H1 (cell line): ENCODE data around the gene PEX26. TPM values are rescaled to one million over a fixed set of nuclear protein-coding genes. Genes with fewer than 3 reads are reported as not detected.

ENCODE experiments used
- CTCF ChIA-PET: fragments of 300-600 bp; sonication (Branson Sonifier 250); formaldehyde crosslinking; loops from one replicate; lab custom pipeline; 2021; ENCODE audit not compliant: partially characterized antibody; lab: Charles Lee
- POLR2A ChIA-PET: fragments of 300-600 bp; sonication (Branson Sonifier 250); formaldehyde crosslinking; loops from one replicate; lab custom pipeline; 2021; ENCODE audit warnings: inconsistent platforms; ENCODE audit not compliant: partially characterized antibody; lab: Charles Lee
- DNase-seq, 2 experiments: peaks; one replicate each; pipeline versions ENCODE4 v3.0.0 to v3.0.0-alpha.2; 2010 to 2022; ENCODE audit warnings: low spot score in 2 of 2, low read depth in 1 of 2, mixed read lengths in 1 of 2
- FAIRE-seq: peaks from 2 replicates; lab custom pipeline; 2011; peaks lifted over from hg19 to GRCh38; lab: Jason Lieb, UNC
- H2AFZ ChIP-seq: 2 replicates; pipeline ENCODE4 v1.8.1; 2012; ENCODE audit warnings: low read length, inconsistent platforms
- H2AK5ac ChIP-seq: 2 replicates; pipeline ENCODE4 v1.6.1; 2013; ENCODE audit warnings: low read depth, low read length
- H2BK120ac ChIP-seq: replicated peaks from 2 replicates; pipeline ENCODE3; 2013; ENCODE audit warnings: low read depth, low read length, inconsistent platforms
- H2BK12ac ChIP-seq: 2 replicates; pipeline ENCODE4 v1.6.1; 2013; ENCODE audit warnings: low read depth, low read length
- H2BK15ac ChIP-seq: 2 replicates; pipeline ENCODE4 v1.6.1; 2013; ENCODE audit warnings: low read length
- H2BK20ac ChIP-seq: 2 replicates; pipeline ENCODE4 v1.6.1; 2013; ENCODE audit warnings: low read length
- H2BK5ac ChIP-seq: 2 replicates; pipeline ENCODE4 v1.6.1; 2013; ENCODE audit warnings: low read depth, low read length
- H3K14ac ChIP-seq: 2 replicates; pipeline ENCODE4 v1.6.1; 2013; ENCODE audit warnings: inconsistent platforms; ENCODE audit not compliant: insufficient read length
- H3K18ac ChIP-seq: 2 replicates; pipeline ENCODE4 v1.6.1; 2013; ENCODE audit warnings: low read length; ENCODE audit errors: extremely low read depth
- H3K23ac ChIP-seq: 2 replicates; pipeline ENCODE4 v1.6.1; 2013; ENCODE audit warnings: inconsistent platforms; ENCODE audit not compliant: insufficient read length
- H3K23me2 ChIP-seq: 2 replicates; pipeline ENCODE4 v1.6.1; 2013; ENCODE audit warnings: low read depth, low read length
- H3K27ac ChIP-seq: 2 replicates; pipeline ENCODE4 v1.6.1; 2011; ENCODE audit warnings: low read depth, low read length, inconsistent platforms
- H3K27me3 ChIP-seq, 4 experiments: replicated peaks in 1 of 4; 1 replicate in 1 of 4; 2 replicates in 3 of 4; pipeline versions ENCODE4 v1.6.1 to v1.8.1; 2011 to 2013; ENCODE audit warnings: low read length in 3 of 4, mild to moderate bottlenecking in 3 of 4, inconsistent platforms in 2 of 4, mixed read lengths in 2 of 4, moderate library complexity in 1 of 4; ENCODE audit not compliant: control insufficient read depth in 3 of 4, insufficient read depth in 3 of 4; ENCODE audit errors: extremely low read depth in 1 of 4
- H3K36me3 ChIP-seq, 4 experiments: 2 replicates each; pipeline versions ENCODE4 v1.6.1 to v1.8.1; 2011 to 2013; ENCODE audit warnings: mild to moderate bottlenecking in 4 of 4, low read length in 3 of 4, moderate library complexity in 2 of 4, control low read depth in 1 of 4, inconsistent platforms in 1 of 4; ENCODE audit not compliant: insufficient read depth in 4 of 4, control insufficient read depth in 2 of 4
- H3K4ac ChIP-seq: replicated peaks from 2 replicates; pipeline ENCODE3; 2013; ENCODE audit warnings: low read length, low read depth, mixed read lengths, inconsistent platforms; ENCODE audit not compliant: insufficient read length
- H3K4me1 ChIP-seq, 4 experiments: replicated peaks in 1 of 4; 1 replicate in 1 of 4; 2 replicates in 3 of 4; pipeline versions ENCODE4 v1.6.1 to v1.8.1; 2011 to 2013; ENCODE audit warnings: low read length in 3 of 4, inconsistent platforms in 2 of 4, mixed read lengths in 1 of 4; ENCODE audit not compliant: insufficient read depth in 4 of 4, control insufficient read depth in 3 of 4
- H3K4me2 ChIP-seq, 2 experiments: 2 replicates each; pipeline versions ENCODE4 v1.6.1 to v1.8.1; 2011 to 2013; ENCODE audit warnings: low read depth in 2 of 2, low read length in 2 of 2, control low read depth in 1 of 2, inconsistent platforms in 1 of 2, mild to moderate bottlenecking in 1 of 2; ENCODE audit not compliant: insufficient read depth in 1 of 2
- H3K4me3 ChIP-seq, 4 experiments: fragments of 200-600, 300-600 bp in 1 of 4; sonication (generic), shearing (Covaris generic), sonication (Bioruptor Twin) in 1 of 4; 2 replicates each; pipeline versions ENCODE4 v1.5.1 to v1.8.1; 2011 to 2016; ENCODE audit warnings: low read length in 4 of 4, low read depth in 3 of 4, control low read depth in 2 of 4, inconsistent platforms in 2 of 4, mild to moderate bottlenecking in 2 of 4, mixed read lengths in 1 of 4, moderate library complexity in 1 of 4; ENCODE audit not compliant: insufficient read depth in 2 of 4; ENCODE audit errors: extremely low read depth in 1 of 4
- H3K56ac ChIP-seq: replicated peaks from 2 replicates; pipeline ENCODE3; 2013; ENCODE audit warnings: low read depth, mild to moderate bottlenecking, mixed read lengths, low read length, inconsistent platforms; ENCODE audit not compliant: insufficient read length
- H3K79me1 ChIP-seq: 2 replicates; pipeline ENCODE4 v1.6.1; 2013; ENCODE audit warnings: low read depth, low read length, control low read depth
- H3K79me2 ChIP-seq, 2 experiments: 2 replicates each; pipeline versions ENCODE4 v1.6.1 to v1.8.1; 2012 to 2013; ENCODE audit warnings: low read length in 2 of 2, mild to moderate bottlenecking in 2 of 2, inconsistent platforms in 1 of 2; ENCODE audit not compliant: insufficient read depth in 2 of 2, control insufficient read depth in 1 of 2
- H3K9ac ChIP-seq, 4 experiments: replicated peaks in 1 of 4; 1 replicate in 1 of 4; 2 replicates in 3 of 4; pipeline versions ENCODE4 v1.6.1 to v1.8.1; 2011 to 2013; ENCODE audit warnings: low read depth in 3 of 4, low read length in 3 of 4, control low read depth in 2 of 4, mild to moderate bottlenecking in 2 of 4, moderate library complexity in 2 of 4, inconsistent platforms in 1 of 4; ENCODE audit errors: extremely low read depth in 1 of 4
- H3K9me3 ChIP-seq, 2 experiments: 2 replicates each; pipeline versions ENCODE4 v1.6.1 to v1.8.1; 2012 to 2013; ENCODE audit warnings: mild to moderate bottlenecking in 2 of 2, moderate library complexity in 2 of 2, control low read depth in 1 of 2, inconsistent platforms in 1 of 2, low read depth in 1 of 2, low read length in 1 of 2, mixed read lengths in 1 of 2; ENCODE audit not compliant: insufficient read depth in 2 of 2
- H4K20me1 ChIP-seq, 2 experiments: replicated peaks in 1 of 2; 2 replicates each; pipeline versions ENCODE3 to v1.8.1; 2011 to 2013; ENCODE audit warnings: inconsistent platforms in 2 of 2, low read length in 2 of 2, mild to moderate bottlenecking in 1 of 2; ENCODE audit not compliant: insufficient read depth in 2 of 2, control insufficient read depth in 1 of 2
- H4K5ac ChIP-seq: 2 replicates; pipeline ENCODE4 v1.6.1; 2013; ENCODE audit warnings: low read length, low read depth, mixed read lengths, inconsistent platforms; ENCODE audit not compliant: insufficient read length
- H4K8ac ChIP-seq: 2 replicates; pipeline ENCODE4 v1.8.0; 2013; ENCODE audit warnings: mild to moderate bottlenecking, moderate library complexity, low read length, inconsistent platforms; ENCODE audit not compliant: insufficient read depth; ENCODE audit errors: extremely low read depth
- H4K91ac ChIP-seq: replicated peaks from 2 replicates; pipeline ENCODE3; 2013; ENCODE audit warnings: low read length, mixed read lengths, inconsistent platforms; ENCODE audit not compliant: insufficient read length
- ASH2L ChIP-seq: fragments of 200-600, 300-600 bp; sonication (generic); IDR thresholded peaks from one replicate; pipeline ENCODE4 v1.7.1; 2017; ENCODE audit warnings: low read length
- BRCA1 ChIP-seq: IDR thresholded peaks from 2 replicates; pipeline ENCODE4 v1.6.1; 2012; ENCODE audit warnings: low read depth, low read length, improper control_type of control experiment
- CHD1 ChIP-seq: IDR thresholded peaks from 2 replicates; pipeline ENCODE4 v1.6.1; 2012; ENCODE audit warnings: low read depth, low read length, improper control_type of control experiment
- GABPA ChIP-seq: IDR thresholded peaks from 2 replicates; pipeline ENCODE4 v1.6.1; 2011; ENCODE audit warnings: mild to moderate bottlenecking, low read length, moderate library complexity, borderline replicate concordance; ENCODE audit not compliant: insufficient read depth
- POLR2A ChIP-seq, 2 experiments: IDR thresholded peaks; 1 replicate in 1 of 2; 2 replicates in 1 of 2; pipeline ENCODE4 v1.6.1; 2011; ENCODE audit warnings: low read depth in 2 of 2, low read length in 2 of 2, mild to moderate bottlenecking in 2 of 2; ENCODE audit errors: control extremely low read depth in 1 of 2
- SIX5 ChIP-seq: IDR thresholded peaks from 2 replicates; pipeline ENCODE4 v1.6.1; 2011; ENCODE audit warnings: mild to moderate bottlenecking, low read depth, low read length
- WGBS, 2 experiments: shearing (Covaris generic) in 1 of 2; methylation state at CpG; one replicate each; pipeline versions ENCODE4 v1.1.6 to v1.1.7; 2013 to 2015; ENCODE audit warnings: low lambda C conversion rate in 2 of 2, mixed read lengths in 2 of 2, inconsistent platforms in 1 of 2, low coverage in 1 of 2, missing lambda C conversion rate in 1 of 2; ENCODE audit not compliant: insufficient replicate concordance in 2 of 2, insufficient coverage in 1 of 2, insufficient read length in 1 of 2; ENCODE audit errors: extremely low coverage in 1 of 2, missing lambda C conversion rate in 1 of 2; 5-methylcytosine and 5-hydroxymethylcytosine counted together
- polyA plus RNA-seq, 7 experiments: library from polyadenylated mRNA; depleted of rRNA in 3 of 7; stranded (reverse) in 5 of 7; unstranded in 2 of 7; fragments of >200 nt in 5 of 7; fragments of 200-250 nt in 2 of 7; gene quantifications; 1 replicate in 5 of 7; 2 replicates in 1 of 7; 4 replicates in 1 of 7; pipeline versions ENCODE4 v1.2.1 to v1.2.3, GENCODE V29; 2011 to 2013; ENCODE audit warnings: missing spikeins in 2 of 7, mixed read lengths in 2 of 7
- total RNA-seq: library from RNA; stranded (reverse); fragmentation: NEBNext Ultra II Directional; extraction: Animal tissue kit (Norgen Biotek cat#: 25700); gene quantifications from 2 replicates; pipeline ENCODE4 v1.2.1, GENCODE V29; 2021

PEX26 gene
- total and polyA plus RNA-seq, 2 of the 8 experiments (the other 6 are each of a cell fraction or from before 2014, with no cell fraction given) = 33.1 to 49.0 TPM

GRCh38 chr22:18118345-18118915, 40.6 kb downstream of the PEX26 start:
- Histone ChIP-seq H3K23ac (no peak overlapping the region), H2AK5ac (no peak overlapping the region), H3K18ac (no peak overlapping the region), H3K4me3 (no peak overlapping the region), H2BK120ac (no peak overlapping the region), H3K4ac (no peak overlapping the region), H2AFZ (no peak overlapping the region), H3K56ac (no peak overlapping the region), H3K79me1 (no peaks in the 10 kb centered on the region), H3K23me2 (no peaks in the 10 kb centered on the region), H2BK15ac (no peak overlapping the region), H3K14ac (no peak overlapping the region), H2BK20ac (no peak overlapping the region), H2BK5ac (no peak overlapping the region), H3K9me3 (no peaks in the 10 kb centered on the region), H3K9ac (no peak overlapping the region), H3K79me2 (no peaks in the 10 kb centered on the region), H4K20me1 (peaks cover 0 to 2% of the 10 kb centered on the region in 2 experiments), H3K27ac (no peak overlapping the region), H4K91ac (no peak overlapping the region), H2BK12ac (no peak overlapping the region), H3K27me3 (no peaks in the 10 kb centered on the region; a peak in 2 of 7 replicates), H4K5ac (no peak overlapping the region), H3K4me2 (no peak overlapping the region), H4K8ac (no peak overlapping the region), H3K36me3 (no peaks in the 10 kb centered on the region), H3K4me1 (peaks cover 0 to 5% (median 2%) of the 10 kb centered on the region in 4 experiments; a peak in 2 of 7 replicates)
- CTCF ChIA-PET = interaction anchor here (1.0 kb wide), 2 partner anchors 11 to 34 kb away, joined by 3 read pairs; no protein-coding TSS in a partner anchor
- WGBS, 2 experiments = 90% methylated on average over 9 of the region's 9 CpGs; no CpG with 5 or more reads in 1 of the 2 experiments
- TF ChIP-seq GABPA (no peak), BRCA1 (no peak), CHD1 (no peak), POLR2A (IDR thresholded peaks at IDR 0.05; ENCODE audit: control extremely low read depth in 1 of 2, low read depth in 2 of 2, low read length in 2 of 2) (no peak), ASH2L (no peak), SIX5 (no peak)
- FAIRE-seq (no peak), DNase-seq (no peak)
- POLR2A ChIA-PET = interaction anchor here (0.6 kb wide), 1 partner anchor 71 kb away, joined by 5 read pairs; no protein-coding TSS in a partner anchor
